Measurements from ENCODE around the gene SLC35F6. TPM values are rescaled to one million over a fixed set of nuclear protein-coding genes. Genes with fewer than 3 reads are reported as not detected.

SLC35F6 gene
- total and polyA plus RNA-seq, 2 donors (not counting 1 experiment from before 2014, with no cell fraction given), result 35.2 to 61.4 TPM

DNA sequence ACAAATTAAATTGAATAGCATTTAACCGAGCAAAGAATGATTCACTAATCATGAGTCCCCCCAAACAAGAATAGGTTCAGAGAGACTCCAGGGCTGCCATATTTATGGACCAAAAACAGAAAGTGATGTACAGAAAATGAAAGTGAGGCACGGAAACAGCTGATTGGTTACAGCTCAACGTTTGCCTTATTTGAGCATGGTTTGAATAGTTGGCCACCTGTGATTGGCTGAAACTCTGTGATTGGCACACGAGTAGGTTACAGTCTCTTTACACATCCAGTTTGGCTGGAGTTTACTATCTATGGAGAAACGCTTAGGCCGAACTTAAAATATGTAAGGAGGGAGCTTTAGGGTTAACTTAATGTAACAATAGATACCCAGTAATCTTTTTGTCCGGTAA lies 56.8 kb downstream of the SLC35F6 start:
- H3K79me2 ChIP-seq (ENCODE audit: control insufficient read depth, insufficient read depth, low read length), result no peaks in the 10 kb centered on the region
- H3K27ac ChIP-seq (ENCODE audit: insufficient read depth, low read length), result no peak overlapping the region
- H3K9me3 ChIP-seq (ENCODE audit: control insufficient read depth, insufficient read depth, low read depth, low read length), result no peaks in the 10 kb centered on the region
- H3K36me3 ChIP-seq (ENCODE audit: control insufficient read depth, insufficient read depth, low read length), result no peaks in the 10 kb centered on the region
- H2AFZ ChIP-seq (ENCODE audit: low read length), result no peak overlapping the region
- H4K20me1 ChIP-seq (ENCODE audit: control insufficient read depth, extremely low read depth, insufficient read depth, low read length), result no peaks in the 10 kb centered on the region
- no peak for DNase-seq (ENCODE audit: low read depth in 2 of 2)
- H3K4me2 ChIP-seq (ENCODE audit: extremely low read depth, insufficient read depth, low read length), result no peak overlapping the region
- no peaks in the 10 kb centered on the region for H3K4me1 ChIP-seq (ENCODE audit: control insufficient read depth, extremely low read depth, insufficient read depth, low read length)
- H3K27me3 ChIP-seq (ENCODE audit: control insufficient read depth, insufficient read depth, low read length), result peaks cover 4% of the 10 kb centered on the region
- TF ChIP-seq EZH2 (IDR thresholded peaks at IDR 0.05; ENCODE audit: low read length, missing control alignments), result no peak
- TF ChIP-seq, protein P1, sequence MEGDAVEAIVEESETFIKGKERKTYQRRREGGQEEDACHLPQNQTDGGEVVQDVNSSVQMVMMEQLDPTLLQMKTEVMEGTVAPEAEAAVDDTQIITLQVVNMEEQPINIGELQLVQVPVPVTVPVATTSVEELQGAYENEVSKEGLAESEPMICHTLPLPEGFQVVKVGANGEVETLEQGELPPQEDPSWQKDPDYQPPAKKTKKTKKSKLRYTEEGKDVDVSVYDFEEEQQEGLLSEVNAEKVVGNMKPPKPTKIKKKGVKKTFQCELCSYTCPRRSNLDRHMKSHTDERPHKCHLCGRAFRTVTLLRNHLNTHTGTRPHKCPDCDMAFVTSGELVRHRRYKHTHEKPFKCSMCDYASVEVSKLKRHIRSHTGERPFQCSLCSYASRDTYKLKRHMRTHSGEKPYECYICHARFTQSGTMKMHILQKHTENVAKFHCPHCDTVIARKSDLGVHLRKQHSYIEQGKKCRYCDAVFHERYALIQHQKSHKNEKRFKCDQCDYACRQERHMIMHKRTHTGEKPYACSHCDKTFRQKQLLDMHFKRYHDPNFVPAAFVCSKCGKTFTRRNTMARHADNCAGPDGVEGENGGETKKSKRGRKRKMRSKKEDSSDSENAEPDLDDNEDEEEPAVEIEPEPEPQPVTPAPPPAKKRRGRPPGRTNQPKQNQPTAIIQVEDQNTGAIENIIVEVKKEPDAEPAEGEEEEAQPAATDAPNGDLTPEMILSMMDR (conservative IDR thresholded peaks at IDR 0.05 in 1 of 2, IDR thresholded peaks at IDR 0.05 in 1 of 2; ENCODE audit: low read depth in 1 of 2, low read length in 2 of 2), result no peak
- H3K9ac ChIP-seq (ENCODE audit: insufficient read depth, low read length), result no peak overlapping the region
- no peak overlapping the region for H3K4me3 ChIP-seq (replicated peaks in 1 of 4; ENCODE audit: control extremely low read depth in 1 of 4, insufficient read depth in 1 of 4, low read depth in 3 of 4, low read length in 4 of 4)

DNA sequence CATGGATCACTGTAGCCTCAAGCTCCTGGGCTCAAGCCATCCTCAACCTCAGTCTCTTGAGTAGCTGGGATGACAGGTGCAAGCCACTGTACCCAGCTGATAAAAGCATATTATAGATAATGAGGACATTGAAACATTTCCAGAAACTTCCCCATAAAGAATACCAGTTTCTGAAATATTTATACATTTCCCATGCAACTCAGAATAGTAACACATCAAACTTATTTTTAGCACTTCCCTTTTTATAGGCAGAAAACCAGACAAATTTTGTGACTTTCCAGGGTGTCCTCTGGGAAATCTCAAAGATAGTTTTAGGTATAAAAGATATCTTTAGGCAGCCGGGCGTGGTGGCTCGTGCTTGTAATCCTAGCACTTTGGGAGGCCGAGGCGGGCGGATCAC lies 58.8 kb downstream of the SLC35F6 start:
- H3K36me3 ChIP-seq (ENCODE audit: control insufficient read depth, insufficient read depth, low read length), result no peaks in the 10 kb centered on the region
- TF ChIP-seq, protein P1 (conservative IDR thresholded peaks at IDR 0.05 in 1 of 2, IDR thresholded peaks at IDR 0.05 in 1 of 2; ENCODE audit: low read depth in 1 of 2, low read length in 2 of 2), result no peak
- no peak for TF ChIP-seq EZH2 (IDR thresholded peaks at IDR 0.05; ENCODE audit: low read length, missing control alignments)

More for the DNA sequence above, 58.8 kb downstream of the SLC35F6 start:
- H3K27ac ChIP-seq (ENCODE audit: insufficient read depth, low read length), result no peak overlapping the region
- H3K9ac ChIP-seq (ENCODE audit: insufficient read depth, low read length), result no peak overlapping the region
- no peak overlapping the region for H3K4me2 ChIP-seq (ENCODE audit: extremely low read depth, insufficient read depth, low read length)
- DNase-seq (ENCODE audit: low read depth in 2 of 2), result no peak
- H3K4me3 ChIP-seq (replicated peaks in 1 of 4; ENCODE audit: control extremely low read depth in 1 of 4, insufficient read depth in 1 of 4, low read depth in 3 of 4, low read length in 4 of 4), result no peak overlapping the region
- H3K27me3 ChIP-seq (ENCODE audit: control insufficient read depth, insufficient read depth, low read length), result no peaks in the 10 kb centered on the region
- H3K79me2 ChIP-seq (ENCODE audit: control insufficient read depth, insufficient read depth, low read length), result no peaks in the 10 kb centered on the region
- no peaks in the 10 kb centered on the region for H4K20me1 ChIP-seq (ENCODE audit: control insufficient read depth, extremely low read depth, insufficient read depth, low read length)
- H3K4me1 ChIP-seq (ENCODE audit: control insufficient read depth, extremely low read depth, insufficient read depth, low read length), result no peaks in the 10 kb centered on the region
- no peaks in the 10 kb centered on the region for H3K9me3 ChIP-seq (ENCODE audit: control insufficient read depth, insufficient read depth, low read depth, low read length)
- H2AFZ ChIP-seq (ENCODE audit: low read length), result no peak overlapping the region

Other genes starting within 250 kb of the SLC35F6 start
- not detected in 2 replicates for gene CIB4, start 122.9 kb upstream of the SLC35F6 start, total RNA-seq
- not detected in 2 replicates for gene CIB4, start 122.9 kb upstream of the SLC35F6 start, polyA plus RNA-seq
- under 0.01 and 0.26 TPM in 2 replicates for gene KCNK3, start 71.6 kb upstream of the SLC35F6 start, total RNA-seq
- gene KCNK3, start 71.6 kb upstream of the SLC35F6 start, polyA plus RNA-seq, result 0.01 TPM in 1 of 2 replicates, not detected in the other
- 1.8 and 9.7 TPM in 2 replicates for gene CENPA, start 21.8 kb downstream of the SLC35F6 start, total RNA-seq
- 6.1 and 21.2 TPM in 2 replicates for gene CENPA, start 21.8 kb downstream of the SLC35F6 start, polyA plus RNA-seq
- not detected in 2 replicates for gene DPYSL5, start 83.8 kb downstream of the SLC35F6 start, total RNA-seq
- not detected in 2 replicates for gene DPYSL5, start 83.8 kb downstream of the SLC35F6 start, polyA plus RNA-seq
- 2.8 and 7.9 TPM in 2 replicates for gene MAPRE3, start 206.4 kb downstream of the SLC35F6 start, total RNA-seq
- gene MAPRE3, start 206.4 kb downstream of the SLC35F6 start, polyA plus RNA-seq, result 13.9 and 21.0 TPM in 2 replicates

All from fibroblast of lung (primary cell).